Measurements from ENCODE around the gene LYG1.
"Not testable (repeated sequence)": the region's sequence is repeated elsewhere in the genome, so short reads cannot be mapped to it uniquely, and the experiment has no call there.

Gene LYG1

DNA sequence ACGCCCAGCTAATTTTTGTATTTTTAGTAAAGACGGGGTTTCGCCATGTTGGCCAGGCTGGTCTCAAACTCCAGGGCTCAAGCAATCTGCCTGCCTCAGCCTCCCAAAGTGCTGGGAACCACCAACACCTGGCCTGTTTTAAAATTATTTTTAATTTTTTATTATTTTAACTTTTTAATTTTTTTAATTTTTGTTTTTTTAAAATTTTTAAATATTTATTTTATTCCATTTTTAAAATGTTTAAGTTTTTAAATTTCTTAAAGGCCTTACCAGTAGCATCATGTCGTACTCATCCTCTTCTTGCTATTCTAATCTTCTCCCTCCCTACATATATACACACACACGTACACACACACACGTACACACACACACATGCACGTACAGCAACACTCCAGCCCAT, 1.4 kb downstream of the LYG1 start:
- no peak overlapping the region for H3K4me3 ChIP-seq (ENCODE audit: low read length)
- TF ChIP-seq ZNF274 (IDR thresholded peaks at IDR 0.05; ENCODE audit: low read depth, low read length) = no peak

DNA sequence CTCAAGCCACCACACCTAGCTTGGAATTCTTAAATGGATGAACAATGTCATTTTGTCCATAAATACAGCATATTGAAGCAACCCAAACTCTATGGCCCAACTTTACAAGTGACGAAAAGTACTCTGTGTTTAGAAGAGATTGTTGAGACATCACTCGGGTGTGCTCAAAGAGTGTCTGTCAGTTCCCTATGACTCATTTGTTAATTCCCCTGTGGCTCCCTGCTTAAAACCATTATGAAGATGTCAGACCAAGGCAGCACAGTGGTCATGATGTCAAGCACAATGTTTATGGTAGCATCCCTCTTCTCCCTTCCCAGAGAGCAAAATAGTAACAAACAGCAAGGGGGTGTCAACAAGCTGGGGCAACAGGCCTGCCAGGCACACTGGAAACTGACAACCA, 3.0 kb downstream of the LYG1 start:
- no peak overlapping the region for H3K4me3 ChIP-seq (ENCODE audit: low read length)
- no peak for TF ChIP-seq ZNF274 (IDR thresholded peaks at IDR 0.05; ENCODE audit: low read depth, low read length)

DNA sequence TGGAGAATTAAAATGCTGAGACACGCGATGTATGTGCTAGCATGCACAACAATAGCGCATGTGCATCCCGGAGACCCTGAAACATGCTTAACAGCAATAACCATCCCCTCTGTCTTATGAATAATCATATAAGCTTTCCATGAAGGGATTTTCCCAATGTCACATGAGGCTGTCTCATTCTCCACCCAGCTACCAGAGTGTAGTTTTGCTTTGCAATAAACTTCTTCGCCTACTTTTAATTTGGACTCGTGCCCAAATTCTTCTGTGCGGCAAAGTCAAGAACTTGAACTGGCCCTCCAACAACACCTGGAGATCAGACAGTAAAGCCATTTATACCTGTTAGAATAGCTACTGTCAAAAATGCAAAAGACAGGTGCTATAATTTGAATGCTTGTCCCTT, 15.5 kb downstream of the LYG1 start:
- TF ChIP-seq ZNF274 (IDR thresholded peaks at IDR 0.05; ENCODE audit: low read depth, low read length) = no peak
- no peak overlapping the region for H3K4me3 ChIP-seq (ENCODE audit: low read length)

DNA sequence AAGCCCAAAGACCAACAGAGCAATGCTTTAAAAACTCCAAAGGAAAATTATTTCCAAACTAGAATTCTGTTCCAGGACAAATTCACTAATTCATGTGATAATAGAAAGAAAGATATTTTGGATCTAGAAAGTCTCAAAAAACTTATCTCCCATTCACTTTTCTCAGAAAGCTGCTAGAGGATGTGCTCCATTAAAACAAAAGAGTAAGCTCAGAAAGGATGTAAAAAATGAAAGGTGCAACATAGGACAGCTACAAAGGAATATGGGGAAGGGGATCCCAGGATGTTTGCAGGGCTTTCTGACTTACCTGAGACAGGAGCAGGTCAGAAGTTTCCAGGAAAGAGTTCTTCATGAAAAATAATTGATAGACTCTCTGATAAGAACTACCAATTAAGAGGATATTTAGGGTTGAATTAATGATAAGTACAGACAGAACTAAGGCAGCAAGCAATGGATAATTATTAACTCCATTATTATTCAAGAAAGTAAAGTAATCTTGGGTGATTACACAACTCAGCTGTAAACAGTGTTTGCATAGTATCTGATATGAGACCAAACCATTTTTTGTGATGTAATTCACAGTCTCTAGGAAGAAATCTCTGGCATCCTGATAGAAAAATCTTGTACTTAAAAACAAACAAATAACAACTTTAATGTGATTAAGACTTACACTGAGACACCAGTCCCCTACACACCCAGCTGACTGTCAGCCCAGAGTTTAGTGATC, 20.9 kb downstream of the LYG1 start:
- TF ChIP-seq ZNF274 (IDR thresholded peaks at IDR 0.05; ENCODE audit: low read depth, low read length) = no peak
- no peak overlapping the region for H3K4me3 ChIP-seq (ENCODE audit: low read length)

DNA sequence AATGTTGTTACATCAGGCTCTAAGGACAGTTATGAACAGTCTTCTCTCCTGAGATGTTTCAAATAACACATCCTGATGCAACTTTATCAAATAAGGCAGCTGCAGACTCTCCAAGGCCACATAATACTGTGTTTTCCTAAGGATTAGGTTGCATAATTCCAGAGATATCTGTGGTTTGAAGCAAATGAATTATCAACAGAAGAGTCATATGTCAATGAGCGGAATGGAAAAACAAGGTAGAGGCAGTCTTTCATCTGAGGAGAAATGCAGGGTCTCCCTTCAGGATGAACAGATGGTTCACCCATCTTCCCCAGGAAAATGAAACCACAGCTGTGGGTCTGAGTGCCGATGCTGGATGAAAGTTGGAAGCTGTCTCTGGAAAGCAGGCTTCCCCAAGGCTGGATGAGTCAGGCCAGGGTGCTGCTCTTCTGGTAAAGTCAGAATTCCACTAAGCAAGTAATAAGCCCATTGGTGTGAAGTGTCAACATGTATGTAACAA, 22.2 kb downstream of the LYG1 start:
- H3K4me3 ChIP-seq (ENCODE audit: low read length) = no peak overlapping the region
- no peak for TF ChIP-seq ZNF274 (IDR thresholded peaks at IDR 0.05; ENCODE audit: low read depth, low read length)

DNA sequence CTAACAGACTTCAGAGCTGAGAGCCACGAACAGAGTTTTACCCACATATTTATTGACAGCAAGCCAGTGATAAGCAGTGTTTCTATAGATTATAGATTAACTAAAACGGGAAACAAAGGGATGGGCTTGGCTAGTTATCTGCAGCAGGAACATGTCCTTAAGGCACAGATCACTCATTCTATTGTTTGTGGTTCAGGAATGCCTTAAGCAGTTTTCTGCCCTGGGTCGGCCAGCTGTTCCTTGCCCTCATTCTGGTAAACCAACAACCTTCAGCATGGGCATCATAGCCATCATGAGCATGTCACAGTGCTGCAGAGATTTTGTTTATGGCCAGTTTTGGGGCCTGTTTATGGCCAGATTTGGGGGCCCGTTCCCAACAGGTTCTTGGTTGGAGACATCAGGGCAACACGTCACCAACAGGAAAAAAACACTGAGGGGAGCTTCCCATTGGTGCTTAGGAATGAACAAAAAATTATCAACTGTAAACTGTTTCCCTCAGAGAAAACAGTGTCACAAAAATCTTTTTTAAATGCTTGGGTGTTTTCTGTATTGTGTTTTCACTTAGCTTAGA, 22.7 kb downstream of the LYG1 start:
- H3K4me3 ChIP-seq (ENCODE audit: low read length) = not testable (repeated sequence)

DNA sequence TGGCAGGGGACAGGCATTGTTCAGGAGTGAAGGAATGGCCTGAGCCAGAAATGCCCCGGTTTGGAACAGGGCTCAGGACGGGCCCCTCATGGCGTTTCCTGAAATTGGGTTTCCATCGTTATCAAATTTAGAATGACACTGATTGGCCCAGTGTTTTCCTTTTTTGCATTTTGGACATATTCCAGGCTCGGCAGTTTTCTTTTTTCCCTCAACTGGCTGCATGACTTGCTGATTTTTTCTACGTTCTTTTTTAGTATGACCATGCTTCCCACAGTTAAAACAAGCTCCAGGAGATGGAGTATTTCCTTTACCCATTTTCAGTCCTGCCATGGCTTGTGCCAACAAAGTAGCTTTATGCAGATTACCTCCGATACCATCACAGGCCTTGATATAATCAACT, 25.1 kb downstream of the LYG1 start:
- no peak for TF ChIP-seq ZNF274 (IDR thresholded peaks at IDR 0.05; ENCODE audit: low read depth, low read length)

DNA sequence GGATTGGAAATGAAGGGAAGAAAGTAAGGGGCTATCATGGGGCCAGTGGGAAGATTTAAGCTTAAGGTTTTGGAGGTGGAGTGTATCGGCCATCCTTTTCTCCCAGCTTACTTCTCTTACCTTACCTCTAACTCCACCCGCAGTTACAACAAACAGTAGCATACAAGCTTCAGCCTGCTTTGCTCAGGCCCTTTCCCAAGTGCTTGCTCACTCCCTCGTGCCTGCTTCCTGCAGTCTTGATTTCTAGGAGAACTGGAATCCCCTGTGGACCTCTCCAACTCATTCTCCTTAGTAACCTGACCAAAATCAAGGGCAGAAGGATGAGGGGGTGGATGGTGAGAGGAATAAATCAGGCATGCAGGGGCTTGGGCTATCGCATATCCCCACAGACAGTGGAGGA, 39.8 kb downstream of the LYG1 start:
- no peak for TF ChIP-seq ZNF274 (IDR thresholded peaks at IDR 0.05; ENCODE audit: low read depth, low read length)
- H3K4me3 ChIP-seq (ENCODE audit: low read length) = no peak overlapping the region

More for the DNA sequence above, 25.1 kb downstream of the LYG1 start:
- H3K4me3 ChIP-seq (ENCODE audit: low read length) = no peak overlapping the region

DNA sequence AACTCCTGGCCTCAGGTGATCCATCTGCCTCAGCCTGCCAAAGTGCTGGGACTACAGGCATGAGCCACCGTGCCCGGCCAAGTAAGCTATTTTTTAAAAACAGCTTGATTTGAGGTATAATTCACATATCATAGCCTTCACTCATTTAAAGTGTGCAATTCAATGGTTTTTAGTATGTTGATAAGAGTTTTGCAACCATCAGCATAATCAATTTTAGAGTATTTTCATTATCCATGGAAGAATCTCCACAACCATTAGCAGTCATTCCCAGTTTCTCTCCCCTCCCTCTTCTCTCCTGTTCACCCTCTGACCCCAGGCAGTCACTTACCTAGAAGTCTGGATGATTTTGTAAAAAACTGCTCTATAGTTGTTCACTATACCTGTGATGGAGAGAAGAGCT, 40.8 kb downstream of the LYG1 start:
- no peak overlapping the region for H3K4me3 ChIP-seq (ENCODE audit: low read length)
- no peak for TF ChIP-seq ZNF274 (IDR thresholded peaks at IDR 0.05; ENCODE audit: low read depth, low read length)

DNA sequence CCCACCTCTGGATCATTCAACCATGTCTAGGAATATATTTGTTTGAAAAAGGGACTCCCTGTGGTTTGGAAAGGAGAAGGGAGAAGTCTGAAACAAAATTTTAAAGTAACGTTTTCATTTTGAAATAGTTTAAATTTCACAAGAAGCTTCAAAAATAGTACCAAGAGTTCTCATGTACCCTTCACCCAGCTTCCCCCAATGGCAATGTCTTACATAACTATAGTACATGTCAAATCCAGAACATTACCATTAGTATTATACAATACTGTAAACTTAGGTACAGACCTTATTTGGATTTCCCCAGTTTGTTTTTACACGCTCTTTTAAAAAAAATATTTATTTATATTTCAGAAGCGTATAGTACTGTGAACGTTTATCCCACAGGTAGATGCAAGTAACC, 41.5 kb downstream of the LYG1 start:
- no peak overlapping the region for H3K4me3 ChIP-seq (ENCODE audit: low read length)
- TF ChIP-seq ZNF274 (IDR thresholded peaks at IDR 0.05; ENCODE audit: low read depth, low read length) = no peak

DNA sequence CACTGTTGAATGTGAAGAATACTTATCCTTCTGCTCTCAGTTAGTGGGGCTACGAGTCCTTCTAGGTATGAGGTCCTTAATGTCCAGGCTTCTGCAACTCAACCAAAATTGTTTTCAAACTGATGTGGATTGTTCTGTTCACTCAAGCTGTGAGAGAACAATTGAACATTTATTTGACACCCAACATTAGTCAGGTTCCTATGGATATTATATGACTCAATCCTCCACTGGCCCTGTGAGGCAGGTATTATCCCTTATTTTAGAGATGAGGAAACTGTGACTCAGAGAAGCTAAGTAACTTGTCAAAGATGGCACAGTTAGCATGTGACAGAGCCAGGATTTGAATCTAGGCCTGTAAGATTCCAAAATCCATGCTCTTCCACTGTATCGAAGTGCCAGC, 44.3 kb downstream of the LYG1 start:
- H3K4me3 ChIP-seq (ENCODE audit: low read length) = no peak overlapping the region
- no peak for TF ChIP-seq ZNF274 (IDR thresholded peaks at IDR 0.05; ENCODE audit: low read depth, low read length)

DNA sequence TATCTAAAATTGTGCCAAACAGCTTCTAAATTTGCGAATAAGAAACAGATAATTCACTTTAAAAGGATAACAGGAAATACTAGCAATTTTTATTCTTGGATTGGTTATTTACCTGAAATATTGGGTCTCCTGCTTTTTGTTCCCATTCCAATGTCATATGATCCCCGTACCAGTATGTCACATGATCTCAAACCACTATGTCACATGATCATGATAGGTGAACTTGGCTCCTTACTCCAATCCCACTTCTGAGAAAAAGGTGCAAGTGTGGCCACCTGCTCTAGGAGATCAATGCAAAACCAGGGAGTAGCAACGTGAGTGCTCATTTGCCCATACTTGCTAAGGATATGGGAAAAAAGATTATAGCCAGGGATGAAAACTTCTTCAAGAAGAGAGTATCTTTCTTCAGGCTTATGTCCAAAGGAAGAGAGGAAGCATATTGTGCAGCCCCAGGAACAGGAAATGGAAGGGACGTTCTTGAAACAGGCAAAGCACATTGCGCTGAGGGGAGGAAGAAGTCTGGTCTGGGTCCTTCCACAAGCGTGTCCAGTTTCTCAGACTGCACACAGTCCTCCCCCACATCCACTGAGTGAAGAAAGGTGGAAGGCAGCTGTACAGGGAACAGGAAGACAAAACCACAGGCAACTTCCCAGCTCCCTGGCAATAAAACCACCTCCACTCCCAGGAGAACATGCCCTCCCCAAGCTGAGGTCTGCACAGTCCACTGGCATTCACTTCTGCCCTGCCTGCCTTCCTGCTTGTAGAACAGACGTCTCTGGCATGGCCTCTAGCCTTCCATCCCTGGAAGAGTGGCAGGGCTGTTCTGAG, 45.3 kb downstream of the LYG1 start, which contains the start of gene LYG2:
Gene LYG2, minus strand, starts transcription at position 176 of the 828 bp plus-strand sequence. CDS start 1,406 bp downstream, outside the sequence.
- no peak within 1 kb of the TSS for H3K4me3 ChIP-seq (ENCODE audit: low read length)
- TF ChIP-seq ZNF274 (IDR thresholded peaks at IDR 0.05; ENCODE audit: low read depth, low read length) = no peak

DNA sequence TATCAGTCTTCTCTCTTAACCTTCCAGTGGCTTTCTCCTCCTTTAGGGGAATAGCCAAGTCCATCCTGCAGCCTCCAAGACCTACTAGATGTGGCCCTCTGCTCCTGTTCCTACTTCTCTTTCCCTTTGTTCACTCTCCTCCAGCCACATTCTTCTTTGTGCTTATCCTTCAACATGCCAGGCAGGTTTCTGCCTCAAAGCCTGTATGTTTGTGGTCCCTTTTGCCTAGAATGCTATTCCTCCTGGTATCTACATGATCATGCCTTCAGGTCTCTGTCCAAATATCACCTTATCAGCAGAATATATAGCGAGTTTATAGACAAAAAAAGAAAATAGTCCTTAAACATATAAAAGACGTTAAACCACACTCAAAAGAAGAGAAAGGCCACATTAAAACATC, 51.0 kb downstream of the LYG1 start:
- no peak overlapping the region for H3K4me3 ChIP-seq (ENCODE audit: low read length)
- TF ChIP-seq ZNF274 (IDR thresholded peaks at IDR 0.05; ENCODE audit: low read depth, low read length) = no peak

DNA sequence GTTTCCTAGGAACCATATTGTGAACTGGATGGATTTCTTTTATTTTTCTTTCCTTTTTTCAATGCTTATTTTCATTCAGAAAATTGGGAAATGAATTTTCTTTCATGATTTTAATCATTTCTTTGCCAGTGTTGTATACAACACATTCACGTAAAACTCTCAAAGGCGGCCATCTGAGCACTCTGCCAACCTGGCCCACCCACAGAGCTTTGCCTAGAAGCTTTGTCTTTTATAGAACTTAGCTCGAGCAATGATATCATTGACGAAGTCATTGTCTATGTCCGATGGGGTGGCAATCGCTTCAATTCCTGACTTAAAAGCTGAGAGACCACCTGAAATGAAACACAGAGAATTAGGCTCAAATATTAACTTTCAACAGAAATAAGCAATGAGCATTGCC, 58.8 kb downstream of the LYG1 start:
- no peak overlapping the region for H3K4me3 ChIP-seq (ENCODE audit: low read length)
- TF ChIP-seq ZNF274 (IDR thresholded peaks at IDR 0.05; ENCODE audit: low read depth, low read length) = no peak

DNA sequence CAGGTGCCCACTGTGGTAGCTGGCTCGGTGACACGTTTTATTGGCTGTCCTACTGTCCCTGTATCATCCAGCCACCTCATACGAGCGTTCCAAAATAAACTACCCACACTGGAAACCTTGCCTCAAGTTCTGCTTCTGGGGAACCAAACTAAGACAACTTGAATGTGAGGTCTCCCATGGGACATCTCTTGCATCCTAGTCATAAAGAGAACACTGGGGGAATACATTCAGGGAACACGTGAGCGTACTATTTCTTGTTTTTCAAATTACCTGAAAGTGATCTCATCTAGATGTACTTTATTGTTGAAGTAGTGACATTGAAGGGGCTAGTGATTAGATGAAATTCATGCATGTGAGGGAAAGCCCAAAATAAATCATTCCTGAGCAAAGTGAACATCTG, 60.6 kb downstream of the LYG1 start:
- H3K4me3 ChIP-seq (ENCODE audit: low read length) = no peak overlapping the region
- no peak for TF ChIP-seq ZNF274 (IDR thresholded peaks at IDR 0.05; ENCODE audit: low read depth, low read length)

Measured in GM08714 (cell line).